Kidney tubule cell (primary cell): ENCODE data around the gene ACTRT2.

Experiments used
- DNase-seq: peaks from one replicate; pipeline ENCODE4 v3.0.0-alpha.2; 2018; ENCODE audit warnings: low spot score

Gene ACTRT2

DNA sequence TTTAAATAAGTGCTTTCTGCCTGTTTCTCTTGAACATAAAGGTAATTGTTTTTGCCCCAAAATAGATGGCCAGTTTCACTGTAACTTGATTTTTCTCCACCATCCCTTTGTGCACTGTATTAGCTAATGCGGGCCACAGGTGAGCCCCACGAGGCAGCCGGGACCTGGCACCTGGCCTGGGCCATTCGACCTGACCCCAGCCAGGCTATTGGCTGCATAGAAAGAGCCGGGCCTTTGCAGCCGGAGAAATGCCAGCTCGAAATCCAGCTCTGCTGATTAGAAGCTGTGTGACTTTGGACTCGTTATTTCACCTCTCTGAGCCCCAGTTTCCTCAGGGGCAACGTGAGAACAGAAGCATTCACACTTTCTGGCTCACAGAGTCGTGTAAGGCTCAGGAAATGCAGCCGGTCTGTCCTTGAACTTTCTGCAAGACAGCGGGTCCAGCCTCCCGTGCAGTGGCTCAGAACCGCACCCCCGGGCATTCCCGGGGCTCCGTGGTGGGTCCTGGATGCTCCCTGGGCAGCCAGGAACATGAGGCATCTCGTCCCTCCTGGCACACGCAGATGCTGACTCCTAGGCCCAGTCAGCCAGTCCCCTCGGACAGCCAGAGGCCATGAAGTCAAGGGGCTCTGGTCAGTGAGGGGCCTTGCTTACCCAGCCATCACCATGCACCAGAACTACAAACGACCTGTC, 37.4 kb upstream of the ACTRT2 start:
- DNase-seq: no peak

DNA sequence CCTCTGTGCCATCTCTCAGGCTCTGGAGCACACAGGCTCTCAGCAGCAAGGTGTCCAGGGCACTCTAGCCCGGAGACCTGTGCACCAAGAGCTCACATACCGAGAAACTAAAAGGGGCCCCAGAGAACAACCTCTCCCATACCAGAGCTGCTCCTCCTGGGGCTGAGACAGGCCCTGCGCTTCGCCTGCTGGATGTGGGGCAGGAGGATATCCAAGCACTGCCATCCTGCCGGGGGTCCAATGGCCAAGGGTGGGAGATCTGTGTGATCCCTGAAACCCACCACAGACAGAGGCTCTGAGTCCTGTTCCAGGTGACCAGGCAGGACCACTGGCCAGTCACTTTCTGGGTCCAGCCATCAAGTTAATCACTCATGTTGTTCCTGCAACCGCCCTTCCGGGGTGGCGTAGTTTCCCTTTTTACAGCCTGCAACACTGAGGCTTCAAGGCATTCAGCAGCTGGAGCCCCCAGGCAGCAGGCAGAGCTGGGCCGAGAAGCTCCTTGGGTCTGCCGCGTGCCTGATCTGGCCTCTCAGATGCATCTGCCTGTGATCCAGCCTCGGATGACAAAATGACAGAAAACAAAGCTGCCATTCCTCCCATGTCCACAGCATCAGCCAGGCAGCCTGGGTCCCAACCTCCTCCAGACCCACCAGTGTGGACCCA, 36.7 kb upstream of the ACTRT2 start:
- DNase-seq: no peak

DNA sequence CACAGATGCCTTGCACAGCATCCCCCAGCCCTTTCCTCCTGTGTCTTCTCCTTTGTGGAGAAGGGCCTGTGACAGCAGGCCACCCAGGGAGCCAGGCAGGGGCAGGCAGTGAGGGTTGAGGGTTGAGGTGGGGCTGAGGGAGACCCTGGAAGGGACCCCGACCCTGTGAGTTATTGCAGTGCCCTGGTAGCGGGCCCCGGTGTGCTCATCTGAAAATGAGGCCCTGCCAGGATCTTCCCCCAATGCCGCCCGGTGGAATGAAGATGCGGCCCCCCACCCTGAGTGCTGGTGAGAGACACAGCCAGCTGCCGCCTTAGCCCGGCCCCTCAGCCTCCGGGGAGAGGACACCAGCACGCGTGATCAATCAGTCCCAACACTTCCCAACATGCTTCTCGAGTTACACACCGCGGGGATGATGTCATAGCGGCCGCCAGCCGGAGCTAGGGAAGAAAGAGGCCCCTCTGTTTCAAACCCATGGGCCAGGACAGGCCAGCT, 36.2 kb upstream of the ACTRT2 start:
- no peak for DNase-seq

DNA sequence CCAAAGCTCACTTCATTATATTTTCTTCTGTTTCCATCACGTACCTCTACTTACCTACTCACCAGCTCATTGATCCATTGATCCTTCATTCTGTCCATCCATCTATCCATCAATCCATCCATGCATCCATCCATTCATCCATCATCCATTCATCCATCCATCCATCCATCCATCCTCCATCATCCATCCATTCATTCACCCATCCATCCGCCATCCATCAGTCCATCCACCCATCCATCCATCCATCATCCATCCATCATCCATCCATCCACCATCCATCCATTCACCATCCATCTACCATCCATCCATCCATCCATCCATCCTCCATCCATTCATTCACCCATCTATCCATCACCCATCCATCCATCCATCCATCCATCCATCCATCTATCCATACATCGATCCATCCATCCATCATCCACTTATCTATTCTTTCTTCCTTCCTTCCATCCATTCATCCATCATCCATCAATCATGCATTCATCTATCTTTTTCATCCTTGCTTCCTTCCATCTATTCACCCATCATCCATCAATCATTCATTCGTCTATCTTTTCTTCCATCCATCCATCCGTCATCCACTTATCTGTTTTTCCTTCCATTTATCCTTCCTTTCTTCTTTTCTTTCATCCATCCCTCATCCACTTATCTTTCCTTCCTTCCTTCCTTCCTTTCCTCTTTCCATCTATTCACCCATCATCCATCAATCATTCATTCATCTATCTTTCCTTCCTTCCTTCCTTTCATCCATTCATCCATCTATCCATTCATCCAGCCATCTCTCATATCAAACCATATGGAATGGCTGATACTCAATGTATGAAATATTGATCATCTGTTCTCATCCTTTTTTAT, 35.3 kb upstream of the ACTRT2 start:
- DNase-seq: no peak

DNA sequence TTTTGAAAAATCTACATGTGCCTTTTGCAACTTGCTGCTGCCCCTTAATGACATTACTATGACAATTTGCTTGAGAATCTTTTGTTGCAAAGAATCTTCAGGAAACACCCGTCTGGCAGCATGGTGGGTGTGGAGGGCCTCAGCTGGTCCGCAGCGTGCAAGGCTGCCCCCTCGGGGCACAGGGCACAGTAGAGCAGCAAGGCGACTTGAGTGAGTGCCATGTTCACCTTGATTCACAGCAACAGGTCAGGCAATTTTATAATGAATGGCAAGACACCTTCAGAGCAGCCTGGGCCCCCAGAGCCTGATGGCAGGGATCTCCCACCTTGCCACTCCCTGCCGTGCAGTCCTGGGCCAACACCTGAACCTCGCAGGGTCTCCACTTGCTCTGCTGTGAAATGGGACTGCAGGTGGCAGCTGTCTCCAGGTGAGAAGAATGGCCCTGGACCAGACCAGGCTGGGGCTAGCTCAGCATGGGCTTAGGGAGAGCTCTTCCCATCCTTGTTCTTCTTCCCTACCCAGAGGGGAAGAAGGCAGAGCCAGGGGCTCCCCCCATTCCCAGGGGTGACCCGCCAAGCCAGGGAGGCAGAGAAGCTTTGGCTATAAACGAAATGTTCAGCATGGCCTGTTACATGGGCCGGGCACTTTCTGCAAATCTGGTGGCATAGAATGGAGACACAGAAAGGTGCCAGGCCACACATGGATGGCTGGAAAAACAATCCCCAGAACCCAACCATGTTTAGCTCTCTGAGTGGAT, 34.5 kb upstream of the ACTRT2 start:
- no peak for DNase-seq

DNA sequence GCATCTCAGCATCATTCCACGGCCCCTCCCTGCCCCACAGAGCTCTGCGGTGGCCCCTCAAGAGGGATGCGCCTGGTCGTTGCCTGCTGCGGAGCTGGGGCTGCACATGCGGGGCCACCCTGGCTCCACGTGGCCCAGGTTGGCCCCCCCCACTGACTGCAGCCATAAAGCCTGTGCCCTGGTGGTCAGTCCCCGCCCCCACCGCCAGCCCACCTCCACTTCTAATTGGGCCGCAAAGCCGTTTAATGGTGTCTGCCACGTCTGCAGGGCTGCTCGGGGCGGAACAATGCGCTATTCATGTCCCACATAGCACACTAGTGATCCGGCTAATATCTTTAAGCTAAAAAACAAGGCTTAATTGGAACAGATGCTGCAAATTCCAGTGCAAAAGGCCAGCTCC, 33.5 kb upstream of the ACTRT2 start:
- no peak for DNase-seq

DNA sequence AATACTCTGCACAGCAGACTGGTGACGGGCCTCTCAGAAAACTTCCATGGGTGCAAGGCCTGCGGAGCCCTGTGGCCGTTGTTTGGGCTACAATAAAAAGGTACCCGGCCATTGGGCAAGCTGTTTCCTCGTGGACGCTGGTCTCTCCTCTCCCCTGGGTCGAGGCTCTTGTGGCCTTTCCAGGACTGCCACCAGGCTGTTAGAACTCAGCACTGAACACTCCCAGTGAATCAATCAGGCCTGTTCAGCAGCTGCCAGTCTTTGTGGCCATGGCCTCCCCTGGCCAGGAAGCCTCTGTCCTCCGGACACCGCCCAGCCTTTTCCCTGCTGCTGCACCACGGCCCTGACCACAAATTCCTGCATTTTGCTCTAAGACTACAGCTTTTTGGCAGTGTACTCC, 33.0 kb upstream of the ACTRT2 start:
- DNase-seq: no peak

DNA sequence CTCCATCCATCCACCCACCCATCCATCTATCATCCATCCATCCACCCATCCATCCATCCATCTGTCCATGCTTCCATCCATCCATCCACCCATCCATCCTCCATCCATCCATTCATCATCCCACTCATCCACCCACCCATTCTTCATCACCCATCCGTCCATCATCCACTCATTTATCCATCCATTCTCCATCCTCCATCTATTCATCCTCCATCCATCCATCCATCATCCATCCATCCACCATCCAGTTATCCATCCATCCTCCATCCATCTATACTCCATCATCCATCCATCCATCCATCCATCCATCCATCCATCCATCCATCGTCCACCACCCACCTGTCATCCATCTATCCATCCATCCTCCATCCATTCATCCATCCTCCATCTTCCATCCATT, 32.1 kb upstream of the ACTRT2 start:
- DNase-seq: no peak

DNA sequence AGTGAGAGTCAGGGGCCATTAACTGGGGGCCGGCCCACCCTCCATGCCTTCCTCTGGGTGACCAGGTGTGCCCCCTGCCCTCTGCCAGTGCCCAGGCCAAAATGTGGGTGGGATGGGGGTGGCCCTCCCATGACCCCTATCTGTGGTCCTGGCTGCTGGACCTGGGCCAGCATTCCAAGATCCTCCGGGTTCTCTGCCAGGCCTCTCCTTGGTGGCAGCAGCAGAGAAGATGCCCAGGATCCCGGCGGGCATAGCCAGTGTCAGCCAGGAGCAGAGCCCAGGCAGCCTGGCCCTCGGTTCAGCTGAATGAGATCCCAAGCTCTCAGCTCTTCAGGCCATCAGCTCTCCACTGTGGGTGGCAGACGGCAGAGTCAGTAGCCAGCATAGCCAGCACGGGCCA, 31.3 kb upstream of the ACTRT2 start:
- DNase-seq: no peak

DNA sequence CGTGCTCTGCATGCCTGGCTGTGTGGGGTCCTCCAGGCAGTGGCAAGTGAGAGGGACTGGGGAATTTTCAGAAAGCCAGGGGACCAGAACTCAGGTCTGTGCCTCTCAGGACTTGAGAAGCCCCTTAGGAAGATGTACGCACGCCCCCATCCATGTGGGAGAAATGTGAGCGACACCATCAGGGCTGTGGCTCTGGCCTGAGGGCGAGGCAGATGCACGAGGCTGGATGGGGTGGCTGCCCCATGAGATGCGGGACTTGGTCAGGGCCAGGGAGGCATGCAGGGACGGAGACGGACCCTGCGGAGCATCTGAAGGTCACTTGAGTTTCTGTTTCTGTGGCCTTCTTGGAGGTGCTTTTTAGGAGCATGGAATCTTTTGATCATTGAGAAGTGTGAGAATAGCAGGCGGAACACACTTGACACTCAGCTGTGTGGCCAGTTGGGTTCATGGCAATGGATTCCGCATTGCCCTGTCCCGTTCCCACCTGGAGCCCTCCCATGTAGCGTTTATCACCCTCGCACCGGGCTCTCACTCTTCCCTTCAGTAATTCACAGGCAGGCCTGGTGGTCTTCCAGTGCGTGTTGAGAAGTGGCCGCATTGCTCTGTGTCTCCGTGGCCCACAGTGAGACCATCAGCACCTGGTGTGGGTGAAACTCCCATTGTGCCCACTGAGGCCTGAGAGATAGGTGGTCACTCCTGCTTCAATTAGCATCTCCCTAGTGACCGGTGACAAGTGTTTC, 30.7 kb upstream of the ACTRT2 start:
- DNase-seq: no peak

DNA sequence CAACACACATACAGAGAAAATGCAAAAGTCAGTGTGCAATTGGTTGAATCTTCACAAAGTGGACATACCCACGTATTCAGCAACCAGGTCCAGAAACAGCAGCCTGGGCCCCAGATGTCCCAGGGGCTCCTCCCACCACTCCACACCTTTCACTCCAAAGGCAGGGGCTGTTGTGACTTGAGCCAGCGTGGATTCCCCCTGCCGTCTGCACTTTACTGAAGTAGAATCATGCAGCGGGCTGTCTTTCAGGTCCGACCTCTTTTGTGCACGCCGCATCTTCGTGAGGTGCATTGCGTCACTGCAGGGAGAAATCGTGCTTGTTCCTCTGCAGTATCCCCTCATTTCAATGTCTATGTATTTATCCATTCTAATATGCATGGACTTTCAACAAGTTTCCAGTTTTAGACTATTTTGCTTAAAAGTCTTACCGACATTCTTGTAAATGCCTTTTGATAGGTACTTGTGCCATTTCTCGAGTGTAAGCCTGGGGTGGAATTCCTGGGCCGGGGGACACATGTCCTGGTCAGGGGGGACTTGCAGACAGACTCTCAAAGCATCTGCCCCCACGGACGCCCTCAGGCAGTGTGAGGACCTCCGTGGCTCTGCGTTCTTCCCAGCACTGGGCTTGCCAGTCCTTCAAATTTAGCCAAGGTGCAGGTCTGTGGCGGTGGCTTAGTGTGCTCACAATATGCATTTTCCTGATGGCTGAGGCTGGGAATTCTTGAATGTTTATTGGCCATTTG, 29.3 kb upstream of the ACTRT2 start:
- no peak for DNase-seq

DNA sequence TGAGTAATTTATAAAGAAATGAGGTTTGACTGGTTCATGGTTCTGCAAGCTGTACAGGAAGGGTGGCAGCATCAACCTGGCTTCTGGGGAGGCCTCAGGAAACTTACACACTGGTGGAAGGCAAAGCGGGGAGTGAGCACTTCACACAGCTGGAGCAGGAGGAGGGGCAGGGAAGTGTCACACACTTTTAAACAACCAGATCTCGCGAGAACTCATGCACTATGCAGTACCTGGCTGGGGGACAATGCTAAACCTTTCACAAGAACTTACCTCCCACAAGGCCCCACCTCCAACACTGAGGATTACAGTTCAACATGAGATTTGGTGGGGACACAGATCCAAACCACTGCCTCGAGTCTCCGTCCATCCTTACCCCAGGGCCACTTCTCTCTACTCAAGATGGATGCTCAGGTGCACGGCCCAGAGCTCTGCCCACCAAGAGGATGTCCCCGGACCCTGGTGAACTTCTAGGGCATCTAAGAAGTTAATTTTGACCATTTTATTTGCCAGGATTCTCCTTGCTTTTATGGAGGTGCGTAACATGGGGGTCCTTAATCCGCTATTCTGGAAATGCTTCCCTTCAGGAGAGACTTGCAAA, 22.7 kb upstream of the ACTRT2 start:
- no peak for DNase-seq

DNA sequence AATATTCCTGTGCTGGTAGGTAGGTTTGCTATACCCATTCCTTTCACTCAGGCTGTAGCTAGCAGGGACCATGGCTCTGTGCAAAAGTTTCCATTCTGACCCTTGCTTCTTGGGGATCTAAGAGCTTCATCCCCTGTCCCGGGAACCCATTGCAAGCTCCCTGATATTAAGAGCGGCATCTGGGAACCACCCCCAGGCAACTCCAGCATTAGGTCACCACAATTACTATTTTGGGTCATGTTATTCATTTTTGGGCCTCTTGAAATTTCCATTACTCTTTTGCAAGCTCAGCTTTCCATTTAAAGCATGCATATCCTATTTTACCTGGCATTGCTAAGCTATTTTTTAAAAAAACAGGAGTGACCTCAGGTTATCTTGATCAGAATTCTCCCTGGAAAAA, 22.1 kb upstream of the ACTRT2 start:
- DNase-seq: no peak

DNA sequence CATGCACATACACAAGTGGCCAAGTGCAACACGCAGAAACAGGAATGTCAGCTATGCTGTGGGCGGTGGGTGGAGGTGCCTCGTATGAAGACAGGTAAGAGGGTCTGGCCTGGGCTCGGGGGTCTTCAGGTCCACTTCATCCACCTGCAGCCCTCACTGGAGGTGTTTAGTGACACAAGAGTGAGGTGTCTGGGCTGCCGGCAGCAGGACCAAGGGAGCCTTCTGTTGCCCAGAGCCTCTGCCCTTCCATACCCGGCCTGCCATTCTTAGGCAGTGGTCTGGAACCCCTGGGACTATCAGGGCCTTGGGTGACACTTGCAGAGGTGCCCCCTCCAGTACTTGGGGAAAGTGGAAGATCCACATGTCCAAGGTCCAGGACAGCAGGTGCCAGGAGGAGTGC, 21.7 kb upstream of the ACTRT2 start:
- DNase-seq: no peak

DNA sequence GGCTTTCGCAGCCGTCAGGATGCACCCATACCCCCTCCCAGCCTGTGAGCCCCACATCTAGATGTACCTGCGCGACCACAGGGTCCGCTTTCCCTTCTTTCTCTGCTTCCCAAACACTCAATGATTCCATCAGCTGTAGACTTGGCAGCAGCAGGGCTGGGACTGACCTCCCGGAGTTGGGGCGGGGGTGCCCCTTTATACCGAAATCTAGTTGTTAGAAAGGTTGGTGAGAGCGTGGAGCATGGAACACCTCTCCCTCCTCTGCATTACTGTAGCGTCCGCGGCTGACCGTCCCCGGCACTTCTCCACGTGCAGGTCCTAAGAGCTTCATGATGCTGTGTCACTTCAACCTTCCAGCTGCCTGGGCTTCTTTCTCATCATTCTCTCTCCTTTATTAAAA, 21.1 kb upstream of the ACTRT2 start:
- DNase-seq: no peak

DNA sequence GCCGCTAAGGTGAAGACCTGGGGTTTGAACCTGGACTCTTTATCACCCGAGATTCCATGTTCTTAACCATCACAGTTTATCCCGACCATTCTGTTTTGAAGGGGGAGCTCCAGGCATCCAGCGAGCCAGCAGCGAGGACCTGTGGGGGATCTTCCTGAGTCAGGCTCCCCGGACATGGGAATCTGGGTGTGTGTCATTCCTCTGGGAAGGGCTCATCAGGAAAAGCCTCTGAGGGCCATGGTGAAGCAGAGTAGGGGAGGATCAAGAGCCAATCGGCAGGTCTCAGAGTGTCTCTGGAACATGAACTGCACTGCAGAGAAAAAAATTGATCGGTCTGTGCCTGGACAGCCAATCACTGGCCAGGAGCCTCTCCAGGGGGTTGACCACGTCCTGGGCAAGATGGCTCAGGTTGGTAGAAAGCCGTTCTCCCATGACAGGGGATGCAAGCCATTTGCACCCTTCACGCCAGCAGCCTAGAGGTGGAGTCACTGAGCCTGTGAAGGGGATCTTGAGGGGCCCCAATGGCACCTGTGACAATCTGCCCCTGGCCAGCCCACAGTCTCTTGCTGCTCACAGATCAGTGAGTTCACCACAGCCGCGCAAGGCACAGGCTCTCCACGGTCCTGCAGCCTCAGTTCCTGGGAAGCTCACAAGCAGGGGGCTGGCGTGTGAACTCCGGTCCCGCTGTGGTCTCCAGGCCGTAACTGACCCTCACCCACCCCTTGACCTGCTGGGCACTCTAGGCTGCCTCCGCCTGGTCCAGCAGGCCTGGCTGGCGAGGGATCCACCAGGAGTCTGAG, 20.4 kb upstream of the ACTRT2 start:
- no peak for DNase-seq

DNA sequence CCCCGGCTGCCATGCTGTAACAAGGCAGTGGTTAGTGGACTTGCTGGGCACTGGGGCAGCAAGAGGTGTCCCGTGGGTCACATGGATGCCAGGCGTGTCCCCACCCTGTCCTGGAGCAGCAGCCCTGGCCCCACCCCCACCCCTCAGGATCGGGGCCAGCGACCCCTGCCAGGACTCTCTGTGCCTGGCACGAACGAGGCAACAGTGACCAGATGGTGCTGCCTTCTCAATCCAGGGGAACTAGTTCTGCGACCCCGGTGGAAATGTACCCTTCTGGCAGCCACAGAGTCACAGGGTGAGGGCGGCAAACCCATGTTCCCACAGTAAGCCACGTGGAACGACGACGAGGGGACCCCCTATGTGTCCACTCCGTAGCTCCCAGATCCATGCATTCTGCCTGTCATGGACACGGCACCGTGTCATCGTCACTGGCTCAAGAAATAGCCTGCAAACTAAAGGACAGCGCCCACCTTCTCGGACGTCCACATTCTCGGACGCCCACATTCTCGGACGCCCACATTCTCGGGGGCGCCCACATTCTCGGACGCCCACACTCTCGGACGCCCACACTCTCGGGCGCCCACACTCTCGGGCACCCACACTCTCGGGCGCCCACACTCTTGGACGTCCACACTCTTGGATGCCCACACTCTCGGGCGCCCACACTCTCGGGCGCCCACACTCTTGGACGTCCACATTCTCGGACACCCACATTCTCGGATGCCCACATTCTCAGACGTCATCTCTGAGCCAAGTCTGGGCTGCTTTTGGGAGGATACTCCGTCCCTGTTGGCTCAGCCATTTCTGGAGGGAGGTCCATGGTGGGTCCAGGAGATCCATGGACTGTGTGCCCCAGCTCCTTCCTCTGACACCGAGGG, 19.6 kb upstream of the ACTRT2 start:
- DNase-seq: no peak

DNA sequence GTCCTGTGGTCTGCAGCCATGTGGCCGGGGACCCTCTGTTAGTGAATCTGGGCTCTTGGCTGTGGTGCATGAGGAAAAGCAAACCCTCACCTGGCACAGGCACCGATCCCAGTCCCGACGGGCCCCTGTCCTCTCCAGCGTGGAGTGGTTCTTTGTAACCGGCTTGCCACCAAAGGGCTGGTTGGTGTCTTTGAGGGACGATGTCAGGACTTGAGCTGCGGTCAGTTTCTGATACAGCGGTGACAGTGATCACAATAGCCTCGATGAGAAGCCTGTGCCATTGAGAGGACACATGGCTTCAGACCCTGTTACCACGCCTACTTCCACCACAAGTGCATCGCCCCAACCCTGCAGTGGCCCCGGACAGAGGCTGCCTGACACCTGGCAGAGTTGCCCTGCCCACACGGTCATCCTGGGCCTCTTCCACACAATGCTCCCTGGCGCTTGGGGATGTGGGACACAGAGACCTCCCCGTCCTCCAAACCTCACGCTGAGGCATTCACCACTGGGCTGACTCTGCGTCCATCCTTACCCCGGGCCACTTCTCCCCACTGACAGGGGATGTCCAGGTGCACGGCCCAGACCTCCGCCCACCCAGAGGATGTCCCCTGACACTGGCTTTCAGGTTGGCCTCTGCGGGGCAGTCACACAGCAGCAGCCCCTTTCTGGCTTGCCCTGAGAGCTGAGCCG, 18.8 kb upstream of the ACTRT2 start:
- DNase-seq: no peak
